Hepatocyte (in vitro differentiated cells): ENCODE data around the gene RIOX2. TPM values are rescaled to one million over a fixed set of nuclear protein-coding genes. Genes with fewer than 3 reads are reported as not detected.

Source experiments
- DNase-seq: peaks from one replicate; pipeline ENCODE4 v3.0.0-alpha.2; 2016; ENCODE audit warnings: low spot score
- H2AFZ ChIP-seq: fragments of 200-600 bp; sonication (generic); 2 replicates; pipeline ENCODE4 v1.6.0; 2016; ENCODE audit warnings: antibody characterized with exemption, mild to moderate bottlenecking
- H3K27ac ChIP-seq: fragments of 200-600 bp; sonication (generic); 2 replicates; pipeline ENCODE4 v1.5.1; 2016; ENCODE audit warnings: mild to moderate bottlenecking
- H3K27me3 ChIP-seq: fragments of 200-600 bp; sonication (generic); 2 replicates; pipeline ENCODE4 v1.6.1; 2016
- H3K36me3 ChIP-seq: fragments of 200-600 bp; sonication (generic); replicated peaks from 2 replicates; pipeline ENCODE4 v1.5.1; 2016; ENCODE audit warnings: low read depth; ENCODE audit not compliant: insufficient read depth
- H3K4me1 ChIP-seq: fragments of 200-600 bp; sonication (generic); 2 replicates; pipeline ENCODE4 v1.5.1; 2016; ENCODE audit warnings: mild to moderate bottlenecking, moderate library complexity; ENCODE audit not compliant: insufficient read depth
- H3K4me2 ChIP-seq: fragments of 200-600 bp; sonication (generic); 2 replicates; pipeline ENCODE4 v1.6.0; 2016
- H3K4me3 ChIP-seq: fragments of 200-600 bp; sonication (generic); 2 replicates; pipeline ENCODE4 v1.5.1; 2016; ENCODE audit warnings: mild to moderate bottlenecking
- H3K79me2 ChIP-seq: fragments of 200-600 bp; sonication (generic); 2 replicates; pipeline ENCODE4 v1.6.0; 2017; ENCODE audit warnings: mild to moderate bottlenecking
- H3K9me2 ChIP-seq: fragments of 200-600 bp; sonication (generic); replicated peaks from 2 replicates; pipeline ENCODE4 v1.6.0; 2017; ENCODE audit warnings: mild to moderate bottlenecking; ENCODE audit not compliant: insufficient read depth
- H3K9me3 ChIP-seq: fragments of 200-600 bp; sonication (generic); 2 replicates; pipeline ENCODE4 v1.5.1; 2016; ENCODE audit warnings: low read depth, mild to moderate bottlenecking
- H4K20me1 ChIP-seq: fragments of 200-600 bp; sonication (generic); 2 replicates; pipeline ENCODE4 v1.6.0; 2016; ENCODE audit warnings: mild to moderate bottlenecking; ENCODE audit not compliant: insufficient read depth, poor library complexity, severe bottlenecking
- CTCF ChIP-seq: fragments of 200-600 bp; sonication (generic); IDR thresholded peaks from 2 replicates; pipeline ENCODE4 v1.5.1; 2016; ENCODE audit warnings: antibody characterized with exemption, mild to moderate bottlenecking; ENCODE audit not compliant: poor library complexity
- EZH2 ChIP-seq: fragments of 200-600 bp; sonication (generic); IDR thresholded peaks from 2 replicates; pipeline ENCODE4 v1.6.1; 2016; ENCODE audit warnings: antibody characterized with exemption, mild to moderate bottlenecking, borderline replicate concordance
- EZH2phosphoT487 ChIP-seq: fragments of 200-600 bp; sonication (generic); IDR thresholded peaks from one replicate; pipeline ENCODE4 v1.6.1; 2018; ENCODE audit warnings: antibody characterized with exemption, mild to moderate bottlenecking, low read depth, moderate library complexity; ENCODE audit not compliant: unreplicated experiment, severe bottlenecking
- WGBS: methylation state at CpG from one replicate; pipeline ENCODE4 v1.1.6; 2016; ENCODE audit warnings: low lambda C conversion rate; ENCODE audit errors: missing lambda C conversion rate; 5-methylcytosine and 5-hydroxymethylcytosine counted together
- polyA plus RNA-seq: library from polyadenylated mRNA; unstranded; fragments of >200 nt; fragmentation: Nextera tagmentation; extraction: Ambion mirVana; gene quantifications from 2 replicates; pipeline ENCODE4 v1.2.1, GENCODE V29; 2016
- total RNA-seq: library from RNA; depleted of rRNA; stranded (reverse); fragments of >200 nt; gene quantifications from 2 replicates; pipeline ENCODE4 v1.2.3, GENCODE V29; 2014

RIOX2 gene
- total and polyA plus RNA-seq, 2 experiments from 2014 or later, result 15.5 to 26.2 TPM

DNA sequence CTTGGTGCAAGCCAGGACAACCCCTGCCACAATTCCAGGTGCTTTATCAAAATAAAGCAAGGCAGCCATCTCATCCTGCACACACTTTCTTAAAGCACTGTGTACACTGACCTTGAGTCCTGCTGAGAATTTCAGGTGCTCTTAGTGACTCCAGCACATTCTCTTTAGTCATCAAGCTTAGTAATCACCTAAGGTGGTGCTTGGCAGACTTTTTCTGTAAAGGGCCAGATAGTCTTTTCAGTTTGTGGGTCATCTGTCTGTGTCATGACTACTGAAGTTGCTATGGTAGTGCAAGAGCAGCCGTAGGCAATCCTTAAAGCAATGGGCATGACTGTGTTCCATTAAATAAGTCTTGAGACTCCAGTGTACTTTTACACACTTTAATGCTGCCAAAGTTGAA lies 36.4 kb downstream of the RIOX2 start:
- no peaks in the 10 kb centered on the region for H3K9me2 ChIP-seq
- H3K4me2 ChIP-seq, result no peak overlapping the region
- TF ChIP-seq EZH2 (no peak), CTCF (no peak), EZH2phosphoT487 (no peak)
- H4K20me1 ChIP-seq, result no peaks in the 10 kb centered on the region
- no peaks in the 10 kb centered on the region for H3K4me1 ChIP-seq
- 100% methylated on average over 1 of the region's 1 CpG for WGBS
- H3K4me3 ChIP-seq, result no peak overlapping the region
- H2AFZ ChIP-seq, result no peak overlapping the region
- no peaks in the 10 kb centered on the region for H3K79me2 ChIP-seq
- H3K27me3 ChIP-seq, result no peaks in the 10 kb centered on the region
- no peak overlapping the region for H3K27ac ChIP-seq
- no peak for DNase-seq
- H3K36me3 ChIP-seq, result no peaks in the 10 kb centered on the region
- no peaks in the 10 kb centered on the region for H3K9me3 ChIP-seq

GRCh38 chr3:97934980-97935695 lies 37.1 kb downstream of the RIOX2 start:
- H3K79me2 ChIP-seq, result no peaks in the 10 kb centered on the region
- H2AFZ ChIP-seq, result no peak overlapping the region

DNA sequence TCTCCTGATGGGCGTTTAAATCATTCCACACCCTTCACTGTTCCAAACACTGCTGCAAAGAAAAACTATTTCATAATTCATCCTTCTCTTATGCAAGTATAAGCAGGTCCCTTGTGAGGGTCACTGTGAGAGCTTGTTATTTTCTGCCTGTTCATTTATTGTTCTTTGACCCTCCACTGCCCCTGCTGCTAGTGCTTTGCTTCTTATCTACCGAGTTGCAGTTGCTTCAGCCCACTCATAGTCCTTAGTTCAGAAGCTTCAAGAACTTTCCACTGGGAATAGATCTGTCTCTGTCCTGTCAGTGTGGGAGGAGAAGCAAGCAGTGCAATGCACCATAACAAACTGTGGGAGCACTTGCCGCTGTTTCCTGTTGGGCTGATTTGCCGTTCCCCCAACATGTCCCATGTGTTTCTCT lies 39.8 kb downstream of the RIOX2 start:
- Histone ChIP-seq H3K27ac (no peak overlapping the region), H3K9me2 (no peaks in the 10 kb centered on the region), H3K4me3 (no peak overlapping the region), H4K20me1 (no peaks in the 10 kb centered on the region), H3K79me2 (no peaks in the 10 kb centered on the region), H3K9me3 (no peaks in the 10 kb centered on the region), H3K4me2 (no peak overlapping the region), H3K36me3 (no peaks in the 10 kb centered on the region), H3K4me1 (no peaks in the 10 kb centered on the region), H3K27me3 (no peaks in the 10 kb centered on the region), H2AFZ (no peak overlapping the region)
- no peak for TF ChIP-seq EZH2phosphoT487
- TF ChIP-seq EZH2, result no peak
- no peak for TF ChIP-seq CTCF
- no peak for DNase-seq
- WGBS, result 74% methylated on average over 4 of the region's 4 CpGs

More at GRCh38 chr3:97934980-97935695, 37.1 kb downstream of the RIOX2 start:
- H3K27me3 ChIP-seq, result no peaks in the 10 kb centered on the region
- H3K4me2 ChIP-seq, result no peak overlapping the region
- H4K20me1 ChIP-seq, result no peaks in the 10 kb centered on the region
- H3K4me1 ChIP-seq, result no peaks in the 10 kb centered on the region
- no peak overlapping the region for H3K27ac ChIP-seq
- no peaks in the 10 kb centered on the region for H3K9me2 ChIP-seq
- no peaks in the 10 kb centered on the region for H3K36me3 ChIP-seq
- TF ChIP-seq CTCF (no peak), EZH2phosphoT487 (no peak), EZH2 (no peak)
- 93% methylated on average over 3 of the region's 3 CpGs for WGBS
- H3K9me3 ChIP-seq, result no peaks in the 10 kb centered on the region
- no peak overlapping the region for H3K4me3 ChIP-seq
- DNase-seq, result no peak
